Transverse colon (tissue), 4 donors: ENCODE results near the gene XPNPEP3. TPM values are rescaled to one million over a fixed set of nuclear protein-coding genes. Genes with fewer than 3 reads are reported as not detected.
A peak's percentile ranks its signal among the peaks of the same experiment; 100 is the strongest.

Experiments
- DNase-seq: peaks from one replicate; pipeline ENCODE4 v3.0.0-alpha.2; 2019
- H3K27ac ChIP-seq, 4 donors: fragments of 200-600 bp; sonication (generic); 2 replicates each; pipeline ENCODE4 v1.5.1; 2016 to 2018; ENCODE audit warnings: inconsistent platforms in 4 of 4
- H3K27me3 ChIP-seq: fragments of 200-600 bp; sonication (generic); 2 replicates; pipeline ENCODE4 v1.5.1; 2017; ENCODE audit warnings: inconsistent platforms
- H3K36me3 ChIP-seq, 4 donors: fragments of 200-600 bp; sonication (generic); 2 replicates each; pipeline ENCODE4 v1.5.1; 2017 to 2019; ENCODE audit warnings: inconsistent platforms in 4 of 4
- H3K4me1 ChIP-seq, 4 donors: fragments of 200-600 bp; sonication (generic); 2 replicates each; pipeline ENCODE4 v1.5.1; 2017 to 2020; ENCODE audit warnings: inconsistent platforms in 4 of 4
- H3K4me3 ChIP-seq, 4 donors: fragments of 200-600 bp; sonication (generic); 1 replicate in 1 of 4; 2 replicates in 3 of 4; pipeline versions ENCODE4 v1.5.1 to v1.6.1; 2017 to 2019; ENCODE audit warnings: inconsistent platforms in 4 of 4
- H3K9me3 ChIP-seq, 2 donors: fragments of 200-600 bp; sonication (generic); 2 replicates each; pipeline ENCODE4 v1.5.1; 2017 to 2019; ENCODE audit warnings: inconsistent platforms in 2 of 2
- CTCF ChIP-seq, 5 experiments: fragments of 200-600 bp in 3 of 5; fragments of 450-650 bp in 2 of 5; sonication (generic) in 3 of 5; IDR thresholded peaks; 1 replicate in 2 of 5; 2 replicates in 3 of 5; pipeline ENCODE4 v1.5.1; 2016 to 2017; ENCODE audit warnings: antibody characterized with exemption in 5 of 5, inconsistent platforms in 3 of 5, mild to moderate bottlenecking in 2 of 5, moderate library complexity in 1 of 5
- EP300 ChIP-seq: sonication (generic); formaldehyde crosslinking; IDR thresholded peaks from one replicate; pipeline ENCODE4 v1.6.1; 2017; ENCODE audit warnings: antibody characterized with exemption, low read depth
- POLR2A ChIP-seq: fragments of 450-650 bp; IDR thresholded peaks from one replicate; pipeline ENCODE4 v1.6.1; 2016; ENCODE audit warnings: antibody characterized with exemption, mild to moderate bottlenecking, moderate library complexity
- POLR2AphosphoS5 ChIP-seq, 3 donors: sonication (generic); formaldehyde crosslinking; IDR thresholded peaks; one replicate each; pipeline ENCODE4 v1.6.1; 2016; ENCODE audit warnings: antibody characterized with exemption in 3 of 3
- WGBS, 2 donors: methylation state at CpG; one replicate each; pipeline ENCODE4 v1.1.5; 2018; ENCODE audit warnings: low coverage in 1 of 2; 5-methylcytosine and 5-hydroxymethylcytosine counted together
- in situ Hi-C, 4 donors: fragments of 200-750 bp; cut with MboI; loops; one replicate each; pipeline versions ENCODE4 v1.15.0 to v1.15.1; 2017; ENCODE audit warnings: low sequenced_read_pairs in 3 of 4, low pct_ligation_motif_present in 1 of 4, low pct_unique_long_range_greater_than_20kb in 1 of 4
- intact Hi-C: fragments of 100-400 bp; cut with DNase I; formaldehyde crosslinking; loops from one replicate; pipeline ENCODE4 v1.15.1; 2023; ENCODE audit warnings: low total_unique reads
- total RNA-seq, 4 donors: library from RNA; depleted of rRNA; stranded (reverse); fragments of >200 nt; gene quantifications; one replicate each; pipeline ENCODE4 v1.1.0, GENCODE V29; 2016

The XPNPEP3 gene
- total RNA-seq, 4 donors from 2014 or later = 5.8 to 14.1 (median 7.8) TPM

GRCh38 chr22:40950962-40951794, 94.2 kb downstream of the XPNPEP3 start, which contains the start of gene RBX1:
Gene RBX1, plus strand, starts transcription at chr22:40951378. Its CDS starts 21 bp downstream, at chr22:40951399.
- in situ Hi-C loops = loop anchor here in 2 of 4 donors (10.0 kb wide), 2 partner anchors 134 to 144 kb away; partner anchors contain the start of gene EP300 (in 1 of the 2)
- WGBS, 2 donors = 0 to 1% methylated on average over 9 to 57 of the region's 86 CpGs
- peaks cover 0 to 5% (median 0%) of the 10 kb centered on the region in 4 donors for H3K36me3 ChIP-seq
- H3K4me1 ChIP-seq = peaks cover 10 to 29% (median 15%) of the 10 kb centered on the region in 4 donors
- H3K27ac ChIP-seq = peak within 1 kb of the TSS; percentile 92 to 98 (median 96)
- peak; percentile 99 for DNase-seq
- H3K9me3 ChIP-seq = no peaks in the 10 kb centered on the region
- no peaks in the 10 kb centered on the region for H3K27me3 ChIP-seq
- peak within 1 kb of the TSS; percentile 69 to 94 (median 74) for H3K4me3 ChIP-seq
- TF ChIP-seq POLR2AphosphoS5 (IDR thresholded peaks at IDR 0.05) = peak; percentile 66 to 92 (median 82)
- peak; percentile 50 for TF ChIP-seq EP300
- peak; percentile 94 for TF ChIP-seq POLR2A
- TF ChIP-seq CTCF (IDR thresholded peaks at IDR 0.05) = no peak
- intact Hi-C loops = loop anchor here (1.0 to 5.0 kb wide), 2 partner anchors 71 to 140 kb away; no protein-coding TSS in a partner anchor

GRCh38 chr22:40951795-40952605, 95.1 kb downstream of the XPNPEP3 start:
- WGBS, 2 donors = 4 to 35% methylated on average over 2 to 20 of the region's 21 CpGs
- TF ChIP-seq EP300 (no peak), POLR2AphosphoS5 (IDR thresholded peaks at IDR 0.05) (no peak), POLR2A (peak; percentile 81)
- intact Hi-C loops = loop anchor here (1.0 to 5.0 kb wide), 2 partner anchors 70 to 139 kb away; no protein-coding TSS in a partner anchor

DNA sequence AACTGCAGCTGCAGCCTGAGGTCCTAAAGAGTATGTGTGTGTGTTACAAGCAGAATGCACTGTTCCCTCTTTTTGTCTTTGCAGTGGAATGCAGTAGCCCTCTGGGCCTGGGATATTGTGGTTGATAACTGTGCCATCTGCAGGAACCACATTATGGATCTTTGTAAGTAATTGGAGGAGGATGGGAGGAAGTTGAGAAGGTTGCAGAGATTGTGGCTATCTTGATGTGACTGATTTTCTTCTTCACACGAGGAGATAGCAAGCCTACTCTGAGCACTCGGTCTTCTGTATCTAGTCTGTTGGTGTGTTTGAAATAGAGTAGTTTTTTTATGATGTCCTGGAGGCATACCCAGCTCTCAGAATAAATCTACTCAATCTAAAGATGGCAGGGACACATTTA, 96.5 kb downstream of the XPNPEP3 start:
- no peak overlapping the region for H3K4me3 ChIP-seq
- 50 to 51% methylated on average over 2 of the region's 2 CpGs for WGBS, 2 donors
- in situ Hi-C loops = loop anchor here in 2 of 4 donors (10.0 kb wide), 2 partner anchors 131 to 141 kb away; partner anchors contain the start of gene EP300 (in 1 of the 2)
- peaks cover 0 to 10% (median 0%) of the 10 kb centered on the region in 4 donors for H3K36me3 ChIP-seq
- no peaks in the 10 kb centered on the region for H3K27me3 ChIP-seq
- H3K9me3 ChIP-seq = no peaks in the 10 kb centered on the region
- intact Hi-C loops = loop anchor here (5.0 kb wide), 1 partner anchor 69 kb away; no protein-coding TSS in a partner anchor
- peaks cover 10 to 35% (median 18%) of the 10 kb centered on the region in 4 donors for H3K4me1 ChIP-seq
- TF ChIP-seq POLR2A = no peak
- TF ChIP-seq POLR2AphosphoS5 (IDR thresholded peaks at IDR 0.05) = no peak
- no peak for TF ChIP-seq CTCF (IDR thresholded peaks at IDR 0.05)
- no peak for TF ChIP-seq EP300
- H3K27ac ChIP-seq = no peak overlapping the region
- no peak for DNase-seq

More at GRCh38 chr22:40951795-40952605, 95.1 kb downstream of the XPNPEP3 start:
- no peaks in the 10 kb centered on the region for H3K27me3 ChIP-seq
- peak overlapping the region; percentile 92 to 98 (median 96) for H3K27ac ChIP-seq
- no peaks in the 10 kb centered on the region for H3K9me3 ChIP-seq
- H3K4me1 ChIP-seq = peaks cover 10 to 29% (median 15%) of the 10 kb centered on the region in 4 donors
- in situ Hi-C loops = loop anchor here in 2 of 4 donors (10.0 kb wide), 2 partner anchors 133 to 143 kb away; partner anchors contain the start of gene EP300 (in 1 of the 2)
- H3K36me3 ChIP-seq = peaks cover 0 to 10% (median 0%) of the 10 kb centered on the region in 4 donors
- peak overlapping the region; percentile 65 to 94 (median 71) for H3K4me3 ChIP-seq
- no peak for DNase-seq

- Histone ChIP-seq H3K27ac (no peak overlapping the region), H3K9me3 (no peaks in the 10 kb centered on the region), H3K27me3 (no peaks in the 10 kb centered on the region), H3K36me3 (peaks cover 0 to 10% (median 0%) of the 10 kb centered on the region in 4 donors), H3K4me3 (no peak overlapping the region), H3K4me1 (peaks cover 10 to 35% (median 19%) of the 10 kb centered on the region in 4 donors)
- DNase-seq = no peak
- intact Hi-C loops = loop anchor here (5.0 kb wide), 1 partner anchor 68 kb away; no protein-coding TSS in a partner anchor
- WGBS, 2 donors = 83 to 90% methylated on average over 2 to 4 of the region's 4 CpGs
- TF ChIP-seq POLR2AphosphoS5 (IDR thresholded peaks at IDR 0.05) (no peak), EP300 (no peak), CTCF (IDR thresholded peaks at IDR 0.05) (no peak), POLR2A (no peak)
- in situ Hi-C loops = loop anchor here in 2 of 4 donors (10.0 kb wide), 2 partner anchors 131 to 141 kb away; partner anchors contain the start of gene EP300 (in 1 of the 2)
Observed at GRCh38 chr22:40954113-40954512, 97.2 kb downstream of the XPNPEP3 start.
